ENCODE data around the gene POLK.

Gene POLK

GRCh38 chr5:75608870-75609269, 97.2 kb downstream of the POLK start:
- DNase-seq (ENCODE audit: low spot score), result no peak

- DNase-seq (ENCODE audit: low spot score), result no peak
These were observed 98.5 kb downstream of the POLK start for GRCh38 chr5:75610201-75610600.

- DNase-seq (ENCODE audit: low spot score), result peak; percentile 81
These were observed 99.2 kb downstream of the POLK start for GRCh38 chr5:75610859-75611310.

- no peak for DNase-seq (ENCODE audit: low spot score)
These were observed 99.9 kb downstream of the POLK start, which contains the start of gene ANKDD1B for GRCh38 chr5:75611311-75612225. TSS of gene ANKDD1B (plus strand) at chr5:75611453. CDS start at chr5:75611635, 182 bp downstream.

- no peak for DNase-seq (ENCODE audit: low spot score)
These were observed 100.5 kb downstream of the POLK start for GRCh38 chr5:75612226-75612569.

GRCh38 chr5:75612901-75613300, 101.2 kb downstream of the POLK start:
- no peak for DNase-seq (ENCODE audit: low spot score)

- no peak for DNase-seq (ENCODE audit: low spot score)
These were observed 102.5 kb downstream of the POLK start for GRCh38 chr5:75614176-75614575.

- DNase-seq (ENCODE audit: low spot score), result no peak
These were observed 104.7 kb downstream of the POLK start for GRCh38 chr5:75616371-75616881.

- DNase-seq (ENCODE audit: low spot score), result no peak
These were observed 105.4 kb downstream of the POLK start for GRCh38 chr5:75616971-75617621.

- no peak for DNase-seq (ENCODE audit: low spot score)
These were observed 106.2 kb downstream of the POLK start for GRCh38 chr5:75617736-75618352.

- DNase-seq (ENCODE audit: low spot score), result no peak
These were observed 108.7 kb downstream of the POLK start for GRCh38 chr5:75620184-75620959.

GRCh38 chr5:75622564-75622963, 110.9 kb downstream of the POLK start:
- no peak for DNase-seq (ENCODE audit: low spot score)

- DNase-seq (ENCODE audit: low spot score), result no peak
These were observed 112.2 kb downstream of the POLK start for GRCh38 chr5:75623846-75624245.

GRCh38 chr5:75626959-75627358, 115.3 kb downstream of the POLK start:
- DNase-seq (ENCODE audit: low spot score), result no peak

- no peak for DNase-seq (ENCODE audit: low spot score)
These were observed 116.1 kb downstream of the POLK start for GRCh38 chr5:75627801-75628200.

- no peak for DNase-seq (ENCODE audit: low spot score)
These were observed 119.2 kb downstream of the POLK start for GRCh38 chr5:75630875-75631274.

GRCh38 chr5:75632321-75632720, 120.6 kb downstream of the POLK start:
- DNase-seq (ENCODE audit: low spot score), result no peak

GRCh38 chr5:75637949-75638348, 126.3 kb downstream of the POLK start:
- DNase-seq (ENCODE audit: low spot score), result no peak

- no peak for DNase-seq (ENCODE audit: low spot score)
These were observed 128.0 kb downstream of the POLK start for GRCh38 chr5:75639535-75640311.

GRCh38 chr5:75640395-75640794, 128.7 kb downstream of the POLK start:
- DNase-seq (ENCODE audit: low spot score), result no peak

GRCh38 chr5:75640826-75641225, 129.1 kb downstream of the POLK start:
- no peak for DNase-seq (ENCODE audit: low spot score)
